ENCODE results near the gene FRMD4A. TPM values are rescaled to one million over a fixed set of nuclear protein-coding genes. Genes with fewer than 3 reads are reported as not detected.

The FRMD4A gene
- total RNA-seq, 1 donor from 2014 or later = 0.32 TPM

DNA sequence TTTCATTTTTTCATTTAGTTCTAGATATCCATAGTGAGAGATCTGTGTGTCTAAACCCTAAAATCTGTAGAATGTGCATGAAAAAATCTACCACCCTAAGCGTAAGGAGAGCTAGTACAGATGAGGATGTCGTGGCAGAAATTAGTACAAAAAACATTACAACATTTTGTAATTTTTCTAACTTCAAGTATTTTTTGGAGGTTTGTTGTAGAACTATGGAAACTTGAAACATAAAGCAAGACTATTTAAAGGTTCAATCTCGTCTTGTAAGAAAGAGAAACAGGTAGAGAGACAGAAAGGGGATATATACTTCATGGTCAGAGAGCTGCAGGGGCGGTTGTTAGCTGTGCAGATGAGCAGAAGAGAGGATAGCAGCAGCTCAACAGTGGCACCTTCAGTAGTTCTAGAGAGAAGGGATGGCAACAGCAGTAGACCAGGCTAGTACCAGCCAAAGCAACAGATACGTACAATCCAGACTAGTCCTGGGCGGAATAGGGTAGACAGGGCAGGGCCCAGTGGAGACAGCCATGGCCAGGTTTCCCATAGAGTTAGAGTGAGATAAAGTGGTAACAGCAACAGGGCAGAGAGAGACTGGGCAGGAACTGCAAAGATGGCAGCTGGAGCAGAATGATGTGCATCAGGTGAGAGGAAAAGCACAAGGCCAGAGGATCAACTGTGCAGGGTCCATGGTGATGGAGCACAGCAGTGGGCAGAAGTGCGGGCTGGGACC lies 145.2 kb downstream of the FRMD4A start:
- H3K36me3 Mint-ChIP-seq (ENCODE audit: low read depth) = no peaks in the 10 kb centered on the region
- peak overlapping the region; percentile 23 for H3K4me3 Mint-ChIP-seq (ENCODE audit: low read depth)
- DNase-seq (ENCODE audit: low spot score) = peak; percentile 49
- peaks cover 20% of the 10 kb centered on the region for H3K4me1 Mint-ChIP-seq (ENCODE audit: low read depth)
- H3K27me3 Mint-ChIP-seq (ENCODE audit: low read depth) = peaks cover 49% of the 10 kb centered on the region
- H3K27ac Mint-ChIP-seq = peak overlapping the region; percentile 80
- no peaks in the 10 kb centered on the region for H3K9me3 Mint-ChIP-seq
- intact Hi-C loops (cut with micrococcal nuclease) = loop anchor here (1.0 to 10.0 kb wide), 2 partner anchors 181 to 398 kb away; no protein-coding TSS in a partner anchor

GRCh38 chr10:14184841-14185315 lies 145.8 kb downstream of the FRMD4A start:
- intact Hi-C loops (cut with micrococcal nuclease) = loop anchor here (1.0 to 10.0 kb wide), 2 partner anchors 180 to 398 kb away; no protein-coding TSS in a partner anchor
- DNase-seq (ENCODE audit: low spot score) = peak; percentile 33
- H3K27ac Mint-ChIP-seq = peak overlapping the region; percentile 80
- no peaks in the 10 kb centered on the region for H3K36me3 Mint-ChIP-seq (ENCODE audit: low read depth)
- no peaks in the 10 kb centered on the region for H3K9me3 Mint-ChIP-seq
- peak overlapping the region; percentile 23 for H3K4me3 Mint-ChIP-seq (ENCODE audit: low read depth)
- H3K4me1 Mint-ChIP-seq (ENCODE audit: low read depth) = peaks cover 20% of the 10 kb centered on the region
- H3K27me3 Mint-ChIP-seq (ENCODE audit: low read depth) = peaks cover 56% of the 10 kb centered on the region

- no peak overlapping the region for H3K4me3 Mint-ChIP-seq (ENCODE audit: low read depth)
- no peak overlapping the region for H3K27ac Mint-ChIP-seq
- DNase-seq (ENCODE audit: low spot score) = no peak
- intact Hi-C loops (cut with micrococcal nuclease) = loop anchor here (10.0 kb wide), 1 partner anchor 178 kb away; no protein-coding TSS in a partner anchor
- H3K4me1 Mint-ChIP-seq (ENCODE audit: low read depth) = peaks cover 20% of the 10 kb centered on the region
- no peaks in the 10 kb centered on the region for H3K9me3 Mint-ChIP-seq
- H3K36me3 Mint-ChIP-seq (ENCODE audit: low read depth) = no peaks in the 10 kb centered on the region
- H3K27me3 Mint-ChIP-seq (ENCODE audit: low read depth) = peaks cover 59% of the 10 kb centered on the region
Measured at GRCh38 chr10:14182781-14183180, 147.9 kb downstream of the FRMD4A start.

DNA sequence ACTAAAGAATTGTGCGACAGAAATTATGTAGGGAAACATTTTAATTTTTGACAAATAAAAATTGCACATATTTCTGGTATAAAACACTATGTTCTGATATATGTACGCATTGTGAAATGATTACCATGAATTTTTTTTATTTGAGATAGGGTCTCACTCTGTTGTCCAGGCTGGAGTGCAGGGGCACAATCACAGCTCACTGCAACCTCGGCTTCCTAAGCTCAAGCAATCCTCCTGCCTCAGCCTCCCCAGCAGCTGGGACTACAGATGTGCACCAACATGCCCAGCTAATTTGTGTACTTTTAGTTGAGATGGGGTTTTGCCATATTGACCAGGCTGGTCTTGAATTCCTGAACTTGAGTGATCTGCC lies 149.2 kb downstream of the FRMD4A start:
- DNase-seq (ENCODE audit: low spot score) = no peak
- intact Hi-C loops (cut with micrococcal nuclease) = loop anchor here (10.0 kb wide), 1 partner anchor 177 kb away; no protein-coding TSS in a partner anchor
- Mint-ChIP-seq H3K27me3 (ENCODE audit: low read depth) (peaks cover 60% of the 10 kb centered on the region), H3K27ac (no peak overlapping the region), H3K36me3 (ENCODE audit: low read depth) (no peaks in the 10 kb centered on the region), H3K4me3 (ENCODE audit: low read depth) (no peak overlapping the region), H3K9me3 (no peaks in the 10 kb centered on the region), H3K4me1 (ENCODE audit: low read depth) (peaks cover 16% of the 10 kb centered on the region)

- H3K27ac Mint-ChIP-seq = no peak overlapping the region
- peaks cover 11% of the 10 kb centered on the region for H3K4me1 Mint-ChIP-seq (ENCODE audit: low read depth)
- H3K4me3 Mint-ChIP-seq (ENCODE audit: low read depth) = no peak overlapping the region
- no peaks in the 10 kb centered on the region for H3K9me3 Mint-ChIP-seq
- DNase-seq (ENCODE audit: low spot score) = no peak
- H3K27me3 Mint-ChIP-seq (ENCODE audit: low read depth) = peaks cover 59% of the 10 kb centered on the region
- H3K36me3 Mint-ChIP-seq (ENCODE audit: low read depth) = no peaks in the 10 kb centered on the region
- intact Hi-C loops (cut with micrococcal nuclease) = loop anchor here (10.0 kb wide), 1 partner anchor 176 kb away; no protein-coding TSS in a partner anchor
Measured at GRCh38 chr10:14180911-14181566, 149.7 kb downstream of the FRMD4A start.

GRCh38 chr10:14179251-14179650 lies 151.5 kb downstream of the FRMD4A start:
- Mint-ChIP-seq H3K9me3 (no peaks in the 10 kb centered on the region), H3K27ac (no peak overlapping the region), H3K4me3 (ENCODE audit: low read depth) (no peak overlapping the region), H3K27me3 (ENCODE audit: low read depth) (peaks cover 70% of the 10 kb centered on the region), H3K36me3 (ENCODE audit: low read depth) (no peaks in the 10 kb centered on the region), H3K4me1 (ENCODE audit: low read depth) (peaks cover 1% of the 10 kb centered on the region)
- intact Hi-C loops (cut with micrococcal nuclease) = no loop called here
- no peak for DNase-seq (ENCODE audit: low spot score)

DNA sequence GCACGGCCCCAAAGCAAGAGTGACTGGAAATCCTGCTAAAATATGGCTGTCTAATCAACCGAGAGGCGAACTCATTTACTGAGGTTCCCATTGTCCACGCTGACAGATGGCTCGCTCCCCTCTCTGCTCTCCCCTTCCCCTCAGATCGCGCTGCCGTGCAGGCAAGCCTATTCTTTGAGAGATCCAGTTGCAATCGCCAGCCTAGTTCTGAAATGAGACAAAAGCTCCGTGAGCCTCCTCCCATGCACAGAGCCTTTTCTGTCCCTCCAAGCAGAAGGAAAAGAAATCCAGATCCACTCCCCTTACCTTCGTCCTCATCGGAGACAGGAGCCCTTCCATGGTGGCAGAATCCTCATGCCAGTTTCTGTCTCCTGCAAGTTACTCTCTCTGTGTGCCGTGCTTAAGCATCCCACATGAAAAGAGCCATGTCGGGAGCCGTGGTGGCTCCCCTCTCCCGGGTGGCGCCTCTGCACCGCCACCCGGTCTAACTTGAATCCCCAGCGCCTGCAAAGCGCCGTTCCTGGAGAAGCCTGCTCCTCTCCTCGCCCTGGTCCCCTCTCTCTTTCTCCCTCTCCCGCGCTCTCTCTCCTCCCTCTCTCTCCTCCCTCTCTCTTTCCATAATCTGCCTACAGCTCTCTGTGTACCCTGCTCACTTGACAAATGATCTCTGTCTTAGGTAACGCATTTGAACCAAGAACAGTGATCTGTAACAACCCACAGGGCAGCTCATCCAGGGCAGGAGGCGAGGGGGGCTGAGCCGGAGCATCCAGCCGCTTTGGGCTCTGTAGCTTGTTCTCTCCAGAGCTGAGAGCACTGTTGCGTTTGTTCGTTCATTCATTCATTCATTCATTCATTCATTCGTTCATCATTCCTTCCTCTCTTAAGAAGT lies 156.8 kb downstream of the FRMD4A start:
- DNase-seq (ENCODE audit: low spot score) = no peak
- Mint-ChIP-seq H3K9me3 (no peaks in the 10 kb centered on the region), H3K4me3 (ENCODE audit: low read depth) (peak overlapping the region; percentile 59), H3K36me3 (ENCODE audit: low read depth) (no peaks in the 10 kb centered on the region), H3K27me3 (ENCODE audit: low read depth) (peaks cover 62% of the 10 kb centered on the region), H3K4me1 (ENCODE audit: low read depth) (peaks cover 8% of the 10 kb centered on the region), H3K27ac (no peak overlapping the region)
- intact Hi-C loops (cut with micrococcal nuclease) = no loop called here

DNA sequence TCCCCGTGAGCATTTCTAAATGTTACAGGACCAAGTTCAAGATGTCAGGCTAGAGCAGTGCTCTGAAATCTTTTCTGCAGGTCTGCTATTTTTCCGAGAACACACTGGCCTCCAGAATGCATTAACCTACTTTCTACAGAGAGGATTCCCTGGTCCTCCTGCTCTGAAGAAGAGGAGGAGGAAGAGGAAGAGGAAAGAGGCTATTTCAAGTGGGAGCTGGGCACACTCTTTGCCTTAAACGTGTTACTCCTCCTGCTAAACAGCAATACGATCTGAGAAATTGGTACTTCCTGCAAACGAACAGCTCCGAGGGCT lies 157.4 kb downstream of the FRMD4A start:
- DNase-seq (ENCODE audit: low spot score) = no peak
- H3K27me3 Mint-ChIP-seq (ENCODE audit: low read depth) = peaks cover 61% of the 10 kb centered on the region
- no peaks in the 10 kb centered on the region for H3K36me3 Mint-ChIP-seq (ENCODE audit: low read depth)

GRCh38 chr10:14172336-14172950 lies 158.3 kb downstream of the FRMD4A start:
- Mint-ChIP-seq H3K4me3 (ENCODE audit: low read depth) (no peak overlapping the region), H3K4me1 (ENCODE audit: low read depth) (peaks cover 8% of the 10 kb centered on the region), H3K9me3 (no peaks in the 10 kb centered on the region), H3K27me3 (ENCODE audit: low read depth) (peaks cover 58% of the 10 kb centered on the region), H3K36me3 (ENCODE audit: low read depth) (no peaks in the 10 kb centered on the region), H3K27ac (no peak overlapping the region)
- DNase-seq (ENCODE audit: low spot score) = no peak
- intact Hi-C loops (cut with micrococcal nuclease) = no loop called here

More for the DNA sequence above, 157.4 kb downstream of the FRMD4A start:
- Mint-ChIP-seq H3K27ac (no peak overlapping the region), H3K9me3 (no peaks in the 10 kb centered on the region), H3K4me1 (ENCODE audit: low read depth) (peaks cover 8% of the 10 kb centered on the region), H3K4me3 (ENCODE audit: low read depth) (no peak overlapping the region)
- intact Hi-C loops (cut with micrococcal nuclease) = no loop called here

DNA sequence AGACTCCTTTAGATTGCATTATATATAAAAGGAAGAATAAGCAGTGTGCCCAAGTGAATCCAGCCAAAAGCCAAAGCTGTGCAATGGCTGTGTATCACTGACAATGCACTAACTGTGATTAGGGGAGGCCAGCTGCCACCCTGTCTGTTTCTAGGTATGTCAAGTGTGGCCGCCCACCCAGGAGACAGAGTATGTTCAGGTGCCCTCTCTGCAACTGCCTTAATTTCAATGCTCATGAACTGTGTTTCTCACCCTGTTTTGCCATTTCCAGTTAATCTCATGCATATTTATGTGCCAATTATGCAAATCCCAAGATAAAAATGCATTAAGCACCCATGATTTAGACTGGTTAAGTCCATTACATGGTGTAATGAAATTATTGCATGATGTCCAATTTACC lies 159.4 kb downstream of the FRMD4A start:
- H3K36me3 Mint-ChIP-seq (ENCODE audit: low read depth) = no peaks in the 10 kb centered on the region
- no peak overlapping the region for H3K27ac Mint-ChIP-seq
- no peak overlapping the region for H3K4me3 Mint-ChIP-seq (ENCODE audit: low read depth)
- H3K9me3 Mint-ChIP-seq = no peaks in the 10 kb centered on the region
- H3K4me1 Mint-ChIP-seq (ENCODE audit: low read depth) = peaks cover 8% of the 10 kb centered on the region
- peaks cover 50% of the 10 kb centered on the region for H3K27me3 Mint-ChIP-seq (ENCODE audit: low read depth)
- intact Hi-C loops (cut with micrococcal nuclease) = no loop called here
- no peak for DNase-seq (ENCODE audit: low spot score)

GRCh38 chr10:14163377-14164086 lies 167.2 kb downstream of the FRMD4A start:
- intact Hi-C loops (cut with micrococcal nuclease) = no loop called here
- Mint-ChIP-seq H3K4me3 (ENCODE audit: low read depth) (no peak overlapping the region), H3K4me1 (ENCODE audit: low read depth) (no peaks in the 10 kb centered on the region), H3K27ac (no peak overlapping the region), H3K27me3 (ENCODE audit: low read depth) (peaks cover 14% of the 10 kb centered on the region), H3K36me3 (ENCODE audit: low read depth) (no peaks in the 10 kb centered on the region), H3K9me3 (no peaks in the 10 kb centered on the region)
- no peak for DNase-seq (ENCODE audit: low spot score)
